Stimulated activated effector memory CD8-positive, alpha-beta T cell treated with anti-CD3 and anti-CD28 coated beads, Interleukin-12 subunit alpha, Interleukin-12 subunit beta, amount 100 ng/mL, for 72 hours (primary cell): ENCODE measurements around the gene CRYBG1.

Source experiments
- ATAC-seq: fragments of 150-1000 bp; cut with Tn5 transposase; 2 replicates; pipeline ENCODE4 v1.10.0; 2021
- DNase-seq, 2 donors: peaks; one replicate each; pipeline ENCODE4 v3.0.0; 2021 to 2022; ENCODE audit warnings: low spot score in 2 of 2
- H3K27ac Mint-ChIP-seq: one replicate; pipeline ENCODE4 v1.8.0; 2022; ENCODE audit warnings: mild to moderate bottlenecking, mixed read lengths
- H3K36me3 Mint-ChIP-seq: one replicate; pipeline ENCODE4 v1.8.0; 2022; ENCODE audit warnings: mild to moderate bottlenecking, mixed read lengths
- H3K4me1 Mint-ChIP-seq: one replicate; pipeline ENCODE4 v1.8.0; 2022; ENCODE audit warnings: mixed read lengths
- H3K4me3 Mint-ChIP-seq: one replicate; pipeline ENCODE4 v1.8.0; 2022; ENCODE audit warnings: mild to moderate bottlenecking, mixed read lengths
- H3K9me3 Mint-ChIP-seq: one replicate; pipeline ENCODE4 v1.8.0; 2022; ENCODE audit warnings: mixed read lengths

Gene CRYBG1

DNA sequence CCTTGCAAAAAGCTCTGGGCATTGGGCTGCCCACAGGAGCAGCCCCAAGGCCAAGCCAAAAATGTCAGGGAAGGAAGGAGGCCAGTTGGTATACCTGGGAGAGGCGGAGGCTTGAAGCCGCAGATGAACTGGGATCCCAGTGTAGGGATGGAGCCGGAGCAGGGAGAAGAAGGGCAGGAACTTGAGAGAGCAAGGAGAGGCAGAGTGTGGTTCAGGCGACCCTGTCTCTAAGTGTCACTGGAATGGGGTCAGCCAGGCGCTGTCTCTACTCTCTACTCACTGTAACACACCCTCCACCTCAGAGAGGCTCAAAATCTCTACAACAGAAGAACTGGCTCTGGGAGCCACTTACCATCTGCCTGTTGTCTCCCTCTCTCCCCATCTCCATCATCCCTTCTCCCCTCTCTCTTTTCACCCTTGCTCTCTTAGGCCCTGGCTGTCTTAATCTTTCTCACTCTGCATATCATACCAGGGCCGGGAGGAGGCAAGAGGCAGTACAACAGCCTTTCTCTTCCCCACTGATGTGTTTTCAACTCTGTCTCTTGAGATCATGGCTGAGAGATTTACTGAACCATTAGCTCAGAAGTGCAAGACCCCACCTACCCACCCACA lies 93.3 kb downstream of the CRYBG1 start:
- Mint-ChIP-seq H3K9me3 (no peaks in the 10 kb centered on the region), H3K4me3 (no peak overlapping the region), H3K27ac (no peak overlapping the region), H3K36me3 (no peaks in the 10 kb centered on the region), H3K4me1 (no peaks in the 10 kb centered on the region)
- DNase-seq = no peak
- ATAC-seq = no peak

DNA sequence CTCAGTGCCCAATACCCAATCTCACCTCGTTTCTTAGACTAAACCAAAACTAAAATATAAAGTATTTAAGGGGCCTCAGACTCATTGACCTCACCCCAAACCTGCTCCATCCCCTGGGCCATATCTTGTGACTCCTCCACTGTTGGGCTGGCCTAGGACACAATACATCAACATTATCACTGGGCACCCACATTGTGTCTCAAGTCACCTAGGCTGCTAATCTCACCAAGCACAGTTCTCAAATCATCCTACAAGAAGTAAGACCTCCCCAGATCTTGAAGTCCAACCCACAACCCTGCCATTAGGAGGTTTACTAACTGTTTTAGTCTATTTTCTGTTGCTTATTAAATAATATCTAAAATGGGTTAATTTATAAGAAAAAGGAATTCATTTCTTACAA lies 96.2 kb downstream of the CRYBG1 start:
- Mint-ChIP-seq H3K9me3 (no peaks in the 10 kb centered on the region), H3K27ac (no peak overlapping the region), H3K4me3 (no peak overlapping the region), H3K36me3 (no peaks in the 10 kb centered on the region), H3K4me1 (no peaks in the 10 kb centered on the region)
- DNase-seq = no peak
- ATAC-seq = no peak

DNA sequence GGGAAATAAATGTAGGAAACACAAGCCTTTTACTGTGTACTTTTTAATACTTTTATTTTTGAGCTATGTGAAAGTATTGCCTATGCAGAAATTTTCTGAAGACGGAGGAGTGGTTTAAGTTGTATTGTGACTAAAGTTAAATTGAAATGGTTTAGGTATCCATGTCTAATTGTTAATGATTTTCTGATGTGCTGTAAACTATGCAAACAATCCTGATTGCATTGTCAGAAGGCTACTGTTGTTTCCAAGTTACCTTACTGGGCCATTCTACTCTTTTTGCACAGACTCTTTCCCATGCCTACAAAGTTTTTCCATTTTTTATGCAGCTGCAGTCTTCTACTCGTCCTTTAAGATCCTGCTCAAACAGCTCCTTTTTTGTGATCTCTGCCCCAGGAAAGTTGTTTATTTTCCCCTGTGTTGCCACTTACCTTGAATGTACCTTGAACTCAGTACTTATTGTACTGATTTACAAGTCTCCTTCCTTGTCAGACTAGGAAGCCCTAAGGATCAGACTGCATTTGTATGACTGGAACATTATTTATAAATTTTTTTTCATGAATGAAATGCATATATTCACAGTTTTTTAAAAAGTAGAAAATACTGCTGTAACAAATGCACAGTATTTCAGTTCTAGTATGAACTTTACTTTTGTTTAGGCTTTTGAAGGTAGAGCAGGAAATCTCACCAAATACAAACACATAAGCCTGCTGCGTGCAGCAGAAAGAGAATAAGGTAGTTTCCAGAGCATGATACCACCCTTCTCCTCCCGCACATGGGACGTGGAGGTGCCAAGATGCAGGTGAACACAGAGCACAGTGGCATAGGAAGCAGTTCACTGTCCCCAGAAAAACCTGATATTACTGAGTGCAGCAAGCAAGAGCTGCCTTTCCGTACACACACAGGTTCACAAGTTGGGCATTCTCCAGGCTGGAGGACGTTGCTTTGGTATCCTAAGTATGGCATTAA lies 97.8 kb downstream of the CRYBG1 start:
- H3K27ac Mint-ChIP-seq = no peak overlapping the region
- no peaks in the 10 kb centered on the region for H3K9me3 Mint-ChIP-seq
- H3K4me1 Mint-ChIP-seq = no peaks in the 10 kb centered on the region
- ATAC-seq (no peak), DNase-seq (no peak)
- no peak overlapping the region for H3K4me3 Mint-ChIP-seq
- H3K36me3 Mint-ChIP-seq = no peaks in the 10 kb centered on the region

DNA sequence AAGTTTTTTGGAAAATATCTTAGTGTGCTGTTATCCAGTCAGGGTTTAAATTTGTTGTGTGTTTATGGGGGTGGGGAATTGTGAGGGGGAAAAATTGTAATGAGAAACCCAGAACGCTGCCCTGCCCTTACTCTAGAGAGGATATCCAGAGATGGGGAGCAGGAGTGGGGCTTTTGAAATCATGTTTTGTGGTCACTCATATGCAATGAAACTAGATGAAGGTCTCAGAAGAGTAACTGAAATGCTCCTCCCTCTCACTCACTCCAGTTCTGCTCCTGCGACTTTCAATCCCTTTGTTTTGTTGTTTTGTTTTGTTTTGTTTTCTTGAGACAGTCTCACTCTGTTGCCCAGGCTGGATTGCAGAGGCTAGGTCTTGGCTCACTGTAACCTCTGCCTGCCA lies 100.0 kb downstream of the CRYBG1 start:
- Mint-ChIP-seq H3K4me3 (no peak overlapping the region), H3K4me1 (no peaks in the 10 kb centered on the region), H3K36me3 (no peaks in the 10 kb centered on the region), H3K9me3 (no peaks in the 10 kb centered on the region), H3K27ac (peak overlapping the region; percentile 75)
- ATAC-seq (no peak), DNase-seq (no peak)

DNA sequence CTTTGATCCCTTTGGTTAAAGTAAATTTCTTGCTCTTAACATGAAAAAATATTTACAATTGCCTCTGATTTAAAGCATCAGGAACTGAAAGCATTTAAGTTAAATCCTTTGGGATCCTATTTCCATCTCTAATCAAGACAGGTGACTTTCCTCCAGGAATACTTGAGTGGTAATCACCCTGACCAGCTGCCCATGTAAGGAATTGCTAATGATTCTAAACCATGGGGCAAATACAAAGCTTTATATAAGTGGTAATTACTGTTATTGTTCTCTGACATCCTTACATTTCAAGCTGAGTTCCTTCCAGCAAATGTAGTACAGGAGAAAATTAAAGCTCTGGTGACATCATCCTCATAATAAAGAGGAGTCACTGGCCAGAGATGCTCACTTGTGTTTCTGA lies 100.6 kb downstream of the CRYBG1 start:
- Mint-ChIP-seq H3K4me1 (no peaks in the 10 kb centered on the region), H3K36me3 (no peaks in the 10 kb centered on the region), H3K27ac (peak overlapping the region; percentile 75), H3K4me3 (no peak overlapping the region), H3K9me3 (no peaks in the 10 kb centered on the region)
- no peak for DNase-seq
- ATAC-seq = no peak

DNA sequence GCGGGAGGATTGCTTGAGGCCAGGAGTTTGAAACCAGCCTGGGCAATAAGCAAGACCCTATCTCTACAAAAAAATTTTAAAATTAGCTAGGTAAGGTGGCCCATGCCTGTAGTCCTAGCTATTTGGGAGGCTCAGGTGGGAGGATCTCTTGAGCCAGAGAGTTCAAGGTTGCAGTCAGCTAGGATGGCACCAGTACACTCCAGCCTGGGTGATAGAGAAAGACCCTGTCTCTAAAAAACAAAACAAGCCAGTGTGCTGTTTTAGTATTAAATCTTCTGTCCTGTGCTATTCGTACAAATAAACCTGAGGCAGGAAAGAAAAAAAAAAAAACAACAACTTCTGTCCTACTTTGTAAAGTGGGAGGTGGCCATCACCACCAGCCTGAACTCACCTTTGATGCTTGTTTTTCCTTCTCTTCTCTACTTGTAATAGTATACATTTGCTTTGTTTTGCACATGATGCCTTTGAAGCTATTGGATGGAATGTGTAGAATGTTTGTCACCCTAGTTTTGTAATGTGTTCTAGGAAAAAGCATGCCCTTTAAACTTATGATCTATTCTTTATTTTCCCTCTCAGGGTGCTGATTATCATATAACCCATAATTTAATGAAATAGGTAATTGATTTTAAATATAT lies 102.5 kb downstream of the CRYBG1 start:
- ATAC-seq = no peak
- H3K36me3 Mint-ChIP-seq = no peaks in the 10 kb centered on the region
- H3K9me3 Mint-ChIP-seq = no peaks in the 10 kb centered on the region
- no peaks in the 10 kb centered on the region for H3K4me1 Mint-ChIP-seq
- H3K4me3 Mint-ChIP-seq = no peak overlapping the region
- H3K27ac Mint-ChIP-seq = no peak overlapping the region
- DNase-seq = no peak

DNA sequence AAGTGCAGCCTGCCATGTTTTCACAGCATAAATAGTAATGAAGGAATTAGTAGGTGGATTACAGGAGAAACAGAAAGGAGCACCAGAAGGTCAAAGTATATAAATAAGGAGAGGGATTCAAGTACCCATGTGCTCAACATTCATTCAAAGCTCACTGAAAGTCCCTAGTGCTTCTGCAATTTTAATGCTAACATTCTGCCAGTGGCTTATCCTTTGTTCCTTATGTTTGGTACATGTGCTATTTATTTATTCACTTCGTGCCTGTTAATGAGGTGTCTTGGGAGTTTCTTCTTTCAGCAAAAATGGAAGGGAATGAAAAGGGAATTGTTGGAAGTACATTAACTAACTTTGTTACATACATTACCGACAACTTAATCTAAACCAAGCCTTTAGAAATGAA lies 105.7 kb downstream of the CRYBG1 start:
- H3K4me3 Mint-ChIP-seq = no peak overlapping the region
- H3K9me3 Mint-ChIP-seq = no peaks in the 10 kb centered on the region

DNA sequence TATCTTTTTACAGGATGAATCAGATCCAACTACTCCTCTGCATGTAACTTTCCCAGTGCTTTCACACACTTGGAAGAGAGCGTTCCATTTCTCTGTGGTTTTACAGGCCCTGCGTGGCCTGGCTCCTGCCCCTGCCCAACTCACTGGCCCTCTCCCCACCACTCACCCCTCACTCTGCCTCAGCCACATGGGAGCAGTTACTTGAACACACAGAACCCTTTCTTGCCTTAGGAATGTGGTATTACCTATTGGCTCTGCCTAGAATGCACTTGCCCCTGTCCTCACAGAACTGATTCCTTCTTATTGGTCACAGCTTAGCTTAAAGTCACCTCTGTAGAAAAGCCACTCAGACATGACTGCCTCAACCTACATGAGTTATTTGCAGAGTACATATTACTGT lies 108.4 kb downstream of the CRYBG1 start:
- Mint-ChIP-seq H3K4me3 (no peak overlapping the region), H3K9me3 (no peaks in the 10 kb centered on the region), H3K4me1 (no peaks in the 10 kb centered on the region), H3K36me3 (no peaks in the 10 kb centered on the region), H3K27ac (no peak overlapping the region)
- no peak for ATAC-seq
- DNase-seq = no peak

More for the DNA sequence above, 105.7 kb downstream of the CRYBG1 start:
- H3K36me3 Mint-ChIP-seq = no peaks in the 10 kb centered on the region
- DNase-seq = no peak
- H3K4me1 Mint-ChIP-seq = no peaks in the 10 kb centered on the region
- H3K27ac Mint-ChIP-seq = no peak overlapping the region
- ATAC-seq = no peak

DNA sequence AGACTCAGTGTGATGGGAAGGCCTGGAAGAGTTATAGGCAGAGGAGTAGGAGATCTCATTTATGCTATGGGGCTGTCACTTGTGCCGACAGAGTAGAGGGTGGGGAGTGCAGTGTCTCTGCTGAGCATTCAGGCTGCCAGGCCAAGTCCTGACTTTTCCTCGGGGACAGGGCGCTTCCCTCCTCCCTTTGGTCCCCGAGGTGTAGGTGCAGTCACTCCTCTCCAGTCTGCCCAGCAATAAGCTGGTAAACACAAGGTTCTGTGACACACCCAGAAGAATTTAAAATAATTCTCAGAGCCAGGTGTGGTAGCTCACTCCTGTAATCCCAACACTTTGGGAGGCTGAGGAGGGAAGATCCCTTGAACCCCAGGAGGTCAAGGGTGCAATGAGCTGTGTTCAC lies 109.4 kb downstream of the CRYBG1 start:
- Mint-ChIP-seq H3K36me3 (no peaks in the 10 kb centered on the region), H3K27ac (no peak overlapping the region), H3K4me1 (no peaks in the 10 kb centered on the region), H3K9me3 (no peaks in the 10 kb centered on the region), H3K4me3 (no peak overlapping the region)
- no peak for DNase-seq
- ATAC-seq = no peak

DNA sequence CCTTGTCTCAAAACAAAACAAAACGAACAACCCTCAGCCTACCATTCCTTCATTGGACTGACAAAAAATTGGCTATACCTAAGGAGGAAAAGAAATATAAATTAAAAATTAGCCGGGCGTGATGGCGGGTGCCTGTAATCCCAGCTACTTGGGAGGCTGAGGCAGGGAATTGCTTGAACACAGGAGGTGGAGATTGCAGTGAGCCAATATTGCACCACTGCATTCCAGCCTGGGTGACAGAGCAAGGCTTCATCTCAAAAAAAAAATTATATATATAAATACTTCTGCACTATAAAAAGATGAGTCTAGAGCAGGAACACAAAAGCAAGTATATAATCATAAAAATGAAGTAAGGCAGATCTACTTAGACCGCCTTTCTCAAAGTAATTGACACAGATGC lies 109.8 kb downstream of the CRYBG1 start:
- Mint-ChIP-seq H3K9me3 (no peaks in the 10 kb centered on the region), H3K4me3 (no peak overlapping the region), H3K36me3 (no peaks in the 10 kb centered on the region), H3K4me1 (no peaks in the 10 kb centered on the region), H3K27ac (no peak overlapping the region)
- DNase-seq (no peak), ATAC-seq (no peak)

DNA sequence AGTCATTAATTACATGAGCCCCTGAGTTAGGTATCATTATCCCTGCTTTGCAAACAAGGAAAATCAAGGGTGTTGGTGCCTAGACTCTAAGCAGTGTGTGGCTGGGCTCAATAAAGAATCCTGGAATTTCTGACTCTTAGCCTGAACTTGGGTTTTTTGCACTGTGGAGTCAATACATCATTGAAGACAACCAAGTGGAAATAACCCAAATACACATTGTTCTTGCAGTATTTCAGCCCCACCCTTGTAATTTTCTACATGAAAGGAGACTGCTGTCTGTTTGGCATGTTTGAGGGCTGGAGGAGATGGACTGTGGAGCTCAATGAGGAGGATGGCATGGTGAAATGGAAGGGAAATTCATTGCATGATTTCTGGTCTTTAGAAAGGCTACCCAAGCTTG lies 110.3 kb downstream of the CRYBG1 start:
- ATAC-seq (no peak), DNase-seq (no peak)
- H3K36me3 Mint-ChIP-seq = no peaks in the 10 kb centered on the region
- no peaks in the 10 kb centered on the region for H3K9me3 Mint-ChIP-seq
- H3K27ac Mint-ChIP-seq = no peak overlapping the region
- H3K4me1 Mint-ChIP-seq = no peaks in the 10 kb centered on the region
- H3K4me3 Mint-ChIP-seq = no peak overlapping the region

DNA sequence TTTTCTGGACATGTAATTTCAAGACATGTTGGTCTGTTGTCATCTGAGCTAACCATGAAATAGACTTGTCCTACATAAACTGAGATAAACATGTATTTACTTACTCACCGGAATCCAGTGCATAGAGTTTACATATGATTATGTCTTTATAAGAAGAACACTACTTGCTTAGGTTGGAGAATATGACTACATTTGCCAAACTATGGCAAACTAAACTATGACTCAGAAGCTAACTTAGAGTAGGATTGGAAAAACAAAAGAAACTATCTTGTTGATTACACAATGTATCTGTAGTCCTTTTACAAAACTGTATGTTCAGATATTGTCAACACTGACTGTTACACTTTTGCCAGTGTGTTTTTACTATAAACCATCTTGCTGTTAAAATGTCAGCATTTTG lies 113.3 kb downstream of the CRYBG1 start:
- H3K27ac Mint-ChIP-seq = no peak overlapping the region
- no peak for DNase-seq
- no peaks in the 10 kb centered on the region for H3K4me1 Mint-ChIP-seq
- ATAC-seq = peak; percentile 95
- no peaks in the 10 kb centered on the region for H3K36me3 Mint-ChIP-seq
- H3K9me3 Mint-ChIP-seq = no peaks in the 10 kb centered on the region
- H3K4me3 Mint-ChIP-seq = no peak overlapping the region

DNA sequence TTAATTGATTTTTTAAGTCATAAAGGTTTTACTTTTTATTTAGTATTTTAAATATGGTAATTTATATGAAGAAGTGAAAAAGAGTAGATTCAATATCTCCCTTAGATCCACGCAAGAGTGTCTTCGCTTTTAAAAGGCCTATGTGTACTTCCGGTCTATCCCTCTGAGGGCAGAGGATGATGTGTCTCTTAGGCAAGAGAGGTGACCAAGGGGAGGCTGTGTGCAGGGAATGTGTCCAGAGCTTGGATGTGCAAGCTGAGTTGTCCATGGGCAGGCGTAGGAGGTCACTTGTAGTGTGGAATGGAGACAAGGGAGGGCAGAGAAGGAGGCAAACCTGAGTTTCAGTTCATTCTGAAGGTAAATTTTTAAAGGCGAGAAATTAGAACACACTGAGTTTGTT lies 113.9 kb downstream of the CRYBG1 start:
- Mint-ChIP-seq H3K36me3 (no peaks in the 10 kb centered on the region), H3K4me3 (no peak overlapping the region), H3K27ac (no peak overlapping the region), H3K4me1 (no peaks in the 10 kb centered on the region), H3K9me3 (no peaks in the 10 kb centered on the region)
- DNase-seq (no peak), ATAC-seq (no peak)

DNA sequence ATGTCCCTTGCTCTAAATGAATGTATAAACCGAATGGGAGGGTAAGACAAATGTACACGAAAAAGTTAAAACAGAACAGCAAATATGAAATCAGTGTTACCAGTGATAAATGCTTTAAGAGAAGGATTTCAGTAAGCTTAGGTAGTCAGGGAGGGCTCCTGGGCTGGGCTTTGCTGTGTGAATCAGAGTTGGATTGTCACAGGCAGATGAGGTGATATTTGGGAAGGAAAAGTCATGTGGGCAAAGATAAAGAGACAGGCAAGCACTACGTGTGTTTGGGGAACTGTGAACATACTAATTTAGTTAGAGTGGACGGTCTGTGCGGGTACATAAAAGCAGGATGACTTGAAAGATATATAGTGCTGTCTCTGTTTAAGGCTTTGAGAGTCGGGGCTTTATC lies 114.8 kb downstream of the CRYBG1 start:
- ATAC-seq = no peak
- H3K4me1 Mint-ChIP-seq = no peaks in the 10 kb centered on the region
- no peaks in the 10 kb centered on the region for H3K36me3 Mint-ChIP-seq
- no peak for DNase-seq
- H3K27ac Mint-ChIP-seq = no peak overlapping the region
- no peak overlapping the region for H3K4me3 Mint-ChIP-seq
- no peaks in the 10 kb centered on the region for H3K9me3 Mint-ChIP-seq

DNA sequence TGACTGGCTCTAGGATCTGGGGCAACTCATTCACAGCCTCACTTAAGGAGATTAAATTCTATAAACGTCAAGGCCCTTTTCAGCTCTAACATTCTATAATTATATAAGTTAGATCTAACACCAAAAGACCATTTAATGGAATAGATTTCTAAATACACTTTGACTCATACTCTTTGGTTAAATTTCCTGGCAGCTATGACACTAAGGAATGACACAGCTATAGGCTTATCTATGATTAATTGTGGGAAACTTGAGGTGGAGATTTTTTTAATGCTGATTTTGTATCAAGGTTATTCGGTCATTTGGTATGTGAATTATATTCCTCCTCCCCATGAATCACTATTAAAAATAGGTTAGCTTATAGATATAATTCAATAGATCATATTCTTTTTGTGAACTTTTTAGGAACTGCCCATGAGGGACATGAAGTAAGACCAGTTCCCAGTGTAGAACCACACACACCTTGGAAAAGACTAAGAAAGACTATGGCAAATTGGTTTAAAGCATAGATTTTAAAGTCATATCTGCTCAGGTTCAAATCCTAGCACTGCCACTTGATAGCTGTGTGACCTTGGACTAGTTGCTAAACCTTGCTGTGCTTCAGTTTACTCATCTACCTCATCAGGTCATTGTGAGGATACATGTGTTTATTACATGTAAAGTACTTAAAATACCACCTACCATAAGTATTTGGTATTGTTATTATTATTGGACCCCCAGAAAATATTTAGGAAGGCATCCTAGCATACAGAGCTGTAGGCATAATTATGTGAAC lies 116.0 kb downstream of the CRYBG1 start:
- no peak for DNase-seq
- ATAC-seq = peak; percentile 51
- no peak overlapping the region for H3K27ac Mint-ChIP-seq
- H3K36me3 Mint-ChIP-seq = no peaks in the 10 kb centered on the region
- H3K4me1 Mint-ChIP-seq = no peaks in the 10 kb centered on the region
- no peaks in the 10 kb centered on the region for H3K9me3 Mint-ChIP-seq
- no peak overlapping the region for H3K4me3 Mint-ChIP-seq
